Thymus (tissue), 11 donors: ENCODE data around the gene COL2A1. TPM values are rescaled to one million over a fixed set of nuclear protein-coding genes. Genes with fewer than 3 reads are reported as not detected.

Source experiments
- DNase-seq, 9 donors: peaks; one replicate each; pipeline ENCODE4 v3.0.0-alpha.2; 2013; ENCODE audit warnings: low spot score in 9 of 9, low read depth in 6 of 9, missing footprints in 1 of 9
- H3K27ac ChIP-seq, 2 donors: one replicate each; pipeline ENCODE4 v1.5.1; 2013; ENCODE audit warnings: control low read depth in 1 of 2, low read depth in 1 of 2, low read length in 1 of 2, mild to moderate bottlenecking in 1 of 2, moderate library complexity in 1 of 2
- H3K27me3 ChIP-seq, 2 donors: one replicate each; pipeline ENCODE4 v1.5.1; 2013; ENCODE audit warnings: low read length in 1 of 2; ENCODE audit not compliant: control insufficient read depth in 2 of 2, insufficient read depth in 1 of 2
- H3K36me3 ChIP-seq, 2 donors: one replicate each; pipeline ENCODE4 v1.5.1; 2013; ENCODE audit warnings: low read length in 1 of 2, mild to moderate bottlenecking in 1 of 2, moderate library complexity in 1 of 2; ENCODE audit not compliant: control insufficient read depth in 2 of 2, insufficient read depth in 2 of 2
- H3K4me1 ChIP-seq, 2 donors: one replicate each; pipeline ENCODE4 v1.5.1; 2013; ENCODE audit warnings: low read length in 2 of 2; ENCODE audit not compliant: control insufficient read depth in 2 of 2, insufficient read depth in 2 of 2
- H3K4me3 ChIP-seq, 2 donors: one replicate each; pipeline ENCODE4 v1.5.1; 2013; ENCODE audit warnings: low read length in 2 of 2, control low read depth in 1 of 2, mild to moderate bottlenecking in 1 of 2
- H3K9me3 ChIP-seq, 2 donors: one replicate each; pipeline ENCODE4 v1.5.1; 2013; ENCODE audit warnings: low read length in 1 of 2, mild to moderate bottlenecking in 1 of 2; ENCODE audit not compliant: control insufficient read depth in 2 of 2, insufficient read depth in 1 of 2
- WGBS: extraction: QIAGEN DNeasy Blood & Tissue Kit; methylation state at CpG from one replicate; pipeline ENCODE4 v1.1.7; 2013; 5-methylcytosine and 5-hydroxymethylcytosine counted together
- polyA plus RNA-seq: library from polyadenylated mRNA; stranded (reverse); fragments of 200-250 nt; gene quantifications from one replicate; pipeline ENCODE4 v1.2.3, GENCODE V29; 2013
- total RNA-seq: library from RNA; stranded (reverse); fragments of 120-200 nt; gene quantifications from one replicate; pipeline ENCODE4 v1.2.4, GENCODE V29; 2013
- donor health status: healthy.

COL2A1 gene
- total and polyA plus RNA-seq, 2 donors = 0.47 to 0.57 TPM

- DNase-seq = no peak
- Histone ChIP-seq H3K4me3 (no peak overlapping the region), H3K9me3 (no peaks in the 10 kb centered on the region), H3K27ac (no peak overlapping the region), H3K4me1 (no peaks in the 10 kb centered on the region), H3K36me3 (peaks cover 31 to 61% of the 10 kb centered on the region in 2 donors), H3K27me3 (no peaks in the 10 kb centered on the region)
- 84% methylated on average over 4 of the region's 4 CpGs for WGBS
Observed at GRCh38 chr12:48043771-48044170, 39.5 kb upstream of the COL2A1 start.

- Histone ChIP-seq H3K27me3 (no peaks in the 10 kb centered on the region), H3K4me3 (no peak overlapping the region), H3K4me1 (peaks cover 0 to 11% of the 10 kb centered on the region in 2 donors), H3K36me3 (peaks cover 24 to 43% of the 10 kb centered on the region in 2 donors), H3K27ac (no peak overlapping the region), H3K9me3 (no peaks in the 10 kb centered on the region)
- no peak for DNase-seq
- 96% methylated on average over 5 of the region's 5 CpGs for WGBS
Observed at GRCh38 chr12:48041591-48042423, 37.5 kb upstream of the COL2A1 start.

- Histone ChIP-seq H3K27ac (no peak overlapping the region), H3K9me3 (no peaks in the 10 kb centered on the region), H3K4me1 (peaks cover 0 to 12% of the 10 kb centered on the region in 2 donors), H3K27me3 (no peaks in the 10 kb centered on the region), H3K36me3 (peaks cover 12 to 29% of the 10 kb centered on the region in 2 donors), H3K4me3 (no peak overlapping the region)
- DNase-seq = no peak
- 96% methylated on average over 3 of the region's 3 CpGs for WGBS
Observed at GRCh38 chr12:48040354-48040753, 36.1 kb upstream of the COL2A1 start.

- Histone ChIP-seq H3K9me3 (no peaks in the 10 kb centered on the region), H3K36me3 (peaks cover 0 to 18% of the 10 kb centered on the region in 2 donors), H3K27ac (no peak overlapping the region), H3K27me3 (no peaks in the 10 kb centered on the region), H3K4me3 (no peak overlapping the region), H3K4me1 (peaks cover 0 to 12% of the 10 kb centered on the region in 2 donors)
- WGBS = 98% methylated on average over 1 of the region's 1 CpG
- no peak for DNase-seq
Observed at GRCh38 chr12:48039151-48039550, 34.9 kb upstream of the COL2A1 start.

- DNase-seq = no peak
- no peaks in the 10 kb centered on the region for H3K9me3 ChIP-seq
- H3K27me3 ChIP-seq = no peaks in the 10 kb centered on the region
- no peak overlapping the region for H3K4me3 ChIP-seq
- no peak overlapping the region for H3K27ac ChIP-seq
- peaks cover 0 to 12% of the 10 kb centered on the region in 2 donors for H3K4me1 ChIP-seq
- 31% methylated on average over 5 of the region's 5 CpGs for WGBS
- H3K36me3 ChIP-seq = peaks cover 0 to 8% of the 10 kb centered on the region in 2 donors
Observed at GRCh38 chr12:48038085-48038484, 33.8 kb upstream of the COL2A1 start.

GRCh38 chr12:48037267-48037915, 33.1 kb upstream of the COL2A1 start:
- Histone ChIP-seq H3K36me3 (peaks cover 0 to 2% of the 10 kb centered on the region in 2 donors), H3K4me1 (peaks cover 0 to 12% of the 10 kb centered on the region in 2 donors), H3K4me3 (no peak overlapping the region), H3K27ac (no peak overlapping the region), H3K27me3 (no peaks in the 10 kb centered on the region), H3K9me3 (no peaks in the 10 kb centered on the region)
- WGBS = 87% methylated on average over 9 of the region's 9 CpGs
- peak in 3 of 9 donors; percentile 4 to 27 (median 21) for DNase-seq

- no peak for DNase-seq
- 96% methylated on average over 4 of the region's 4 CpGs for WGBS
Observed at GRCh38 chr12:48036818-48037217, 32.5 kb upstream of the COL2A1 start.

GRCh38 chr12:48034835-48035805, 30.8 kb upstream of the COL2A1 start:
- Histone ChIP-seq H3K27me3 (no peaks in the 10 kb centered on the region), H3K9me3 (no peaks in the 10 kb centered on the region), H3K4me1 (peaks cover 0 to 12% of the 10 kb centered on the region in 2 donors), H3K27ac (no peak overlapping the region), H3K4me3 (no peak overlapping the region), H3K36me3 (no peaks in the 10 kb centered on the region)
- no peak for DNase-seq
- 94% methylated on average over 8 of the region's 8 CpGs for WGBS

More at GRCh38 chr12:48036818-48037217, 32.5 kb upstream of the COL2A1 start:
- H3K27me3 ChIP-seq = no peaks in the 10 kb centered on the region
- peaks cover 0 to 12% of the 10 kb centered on the region in 2 donors for H3K4me1 ChIP-seq
- H3K36me3 ChIP-seq = no peaks in the 10 kb centered on the region
- H3K27ac ChIP-seq = no peak overlapping the region
- no peak overlapping the region for H3K4me3 ChIP-seq
- H3K9me3 ChIP-seq = no peaks in the 10 kb centered on the region
